Right atrium auricular region (tissue), 2 donors: Measurements from ENCODE around the gene TSKS. TPM values are rescaled to one million over a fixed set of nuclear protein-coding genes. Genes with fewer than 3 reads are reported as not detected.

Experiments
- DNase-seq: peaks from one replicate; pipeline ENCODE4 v3.0.0-alpha.2; 2019; ENCODE audit warnings: low spot score
- H3K27ac ChIP-seq, 2 donors: fragments of 200-600 bp; sonication (generic); 1 replicate in 1 of 2; 2 replicates in 1 of 2; pipeline ENCODE4 v1.5.1; 2016 to 2019
- H3K27me3 ChIP-seq, 2 donors: fragments of 200-600 bp; sonication (generic); one replicate each; pipeline versions ENCODE4 v1.5.1 to v1.6.0; 2017 to 2019
- H3K36me3 ChIP-seq: fragments of 200-600 bp; sonication (generic); one replicate; pipeline ENCODE4 v1.5.1; 2016
- H3K4me1 ChIP-seq, 2 donors: fragments of 200-600 bp; sonication (generic); one replicate each; pipeline versions ENCODE4 v1.5.1 to v1.6.0; 2017 to 2019
- H3K4me3 ChIP-seq, 2 donors: fragments of 200-600 bp; sonication (generic); 1 replicate in 1 of 2; 2 replicates in 1 of 2; pipeline ENCODE4 v1.5.1; 2017 to 2019; ENCODE audit warnings: mild to moderate bottlenecking in 1 of 2, moderate library complexity in 1 of 2
- H3K9me3 ChIP-seq, 2 donors: fragments of 200-600 bp; sonication (generic); one replicate each; pipeline ENCODE4 v1.5.1; 2019
- CTCF ChIP-seq, 2 donors: fragments of 200-600 bp; sonication (generic); IDR thresholded peaks; one replicate each; pipeline ENCODE4 v1.5.1; 2019; ENCODE audit warnings: antibody characterized with exemption in 2 of 2
- total RNA-seq, 2 donors: library from RNA; depleted of rRNA; stranded (reverse); fragments of >200 nt; gene quantifications; one replicate each; pipeline ENCODE4 v1.1.0, GENCODE V29; 2016

Gene TSKS
- total RNA-seq, 2 donors from 2014 or later: 0.28 to 0.96 TPM

- H3K4me3 ChIP-seq: no peak overlapping the region
- peaks cover 33% of the 10 kb centered on the region for H3K36me3 ChIP-seq
- H3K27me3 ChIP-seq: no peaks in the 10 kb centered on the region
- peaks cover 0 to 14% of the 10 kb centered on the region in 2 donors for H3K4me1 ChIP-seq
- H3K27ac ChIP-seq: peak overlapping the region; percentile 35 to 55
- no peak for TF ChIP-seq CTCF (IDR thresholded peaks at IDR 0.05)
- DNase-seq: peak; percentile 73
- H3K9me3 ChIP-seq: no peaks in the 10 kb centered on the region
Observed at GRCh38 chr19:49786376-49786820, 23.3 kb upstream of the TSKS start.

GRCh38 chr19:49782515-49782914 is 19.4 kb upstream of the TSKS start:
- H3K9me3 ChIP-seq: no peaks in the 10 kb centered on the region
- H3K4me1 ChIP-seq: peaks cover 0 to 20% of the 10 kb centered on the region in 2 donors
- no peaks in the 10 kb centered on the region for H3K27me3 ChIP-seq
- H3K4me3 ChIP-seq: no peak overlapping the region
- H3K36me3 ChIP-seq: peaks cover 26% of the 10 kb centered on the region
- no peak for TF ChIP-seq CTCF (IDR thresholded peaks at IDR 0.05)
- H3K27ac ChIP-seq: no peak overlapping the region
- no peak for DNase-seq

- Histone ChIP-seq H3K36me3 (peaks cover 24% of the 10 kb centered on the region), H3K4me1 (peaks cover 0 to 14% of the 10 kb centered on the region in 2 donors), H3K27me3 (no peaks in the 10 kb centered on the region), H3K4me3 (no peak overlapping the region), H3K27ac (no peak overlapping the region), H3K9me3 (no peaks in the 10 kb centered on the region)
- DNase-seq: no peak
- TF ChIP-seq CTCF (IDR thresholded peaks at IDR 0.05): no peak
Observed at GRCh38 chr19:49781394-49781793, 18.3 kb upstream of the TSKS start.

- peaks cover 30% of the 10 kb centered on the region for H3K36me3 ChIP-seq
- peaks cover 0 to 9% of the 10 kb centered on the region in 2 donors for H3K4me1 ChIP-seq
- H3K27me3 ChIP-seq: no peaks in the 10 kb centered on the region
- H3K4me3 ChIP-seq: no peak overlapping the region
- no peak overlapping the region for H3K27ac ChIP-seq
- DNase-seq: no peak
- no peaks in the 10 kb centered on the region for H3K9me3 ChIP-seq
- TF ChIP-seq CTCF (IDR thresholded peaks at IDR 0.05): no peak
Observed at GRCh38 chr19:49780861-49781260, 17.8 kb upstream of the TSKS start.

- peaks cover 30% of the 10 kb centered on the region for H3K36me3 ChIP-seq
- TF ChIP-seq CTCF (IDR thresholded peaks at IDR 0.05): no peak
- no peak for DNase-seq
Observed at GRCh38 chr19:49779731-49780555, 16.8 kb upstream of the TSKS start.

More at GRCh38 chr19:49779731-49780555, 16.8 kb upstream of the TSKS start:
- no peaks in the 10 kb centered on the region for H3K9me3 ChIP-seq
- H3K27me3 ChIP-seq: no peaks in the 10 kb centered on the region
- no peak overlapping the region for H3K27ac ChIP-seq
- no peak overlapping the region for H3K4me3 ChIP-seq
- peaks cover 0 to 6% of the 10 kb centered on the region in 2 donors for H3K4me1 ChIP-seq
